GM21529 (cell line): Measurements from ENCODE around the gene SLC13A3.

ENCODE experiments used
- ATAC-seq: cut with Tn5 transposase; IDR thresholded peaks from one replicate; pipeline ENCODE4 v1.9.1; 2021; ENCODE audit not compliant: unreplicated experiment

The SLC13A3 gene

GRCh38 chr20:46638134-46638897, 12.9 kb downstream of the SLC13A3 start:
- no peak for ATAC-seq

- ATAC-seq, result no peak
Observed at GRCh38 chr20:46637427-46638133, 13.7 kb downstream of the SLC13A3 start.

- ATAC-seq, result no peak
Observed at GRCh38 chr20:46637020-46637419, 14.2 kb downstream of the SLC13A3 start.

GRCh38 chr20:46636514-46636913, 14.7 kb downstream of the SLC13A3 start:
- no peak for ATAC-seq

GRCh38 chr20:46635514-46636136, 15.6 kb downstream of the SLC13A3 start:
- ATAC-seq, result no peak

- no peak for ATAC-seq
Observed at GRCh38 chr20:46634528-46634927, 16.7 kb downstream of the SLC13A3 start.

- no peak for ATAC-seq
Observed at GRCh38 chr20:46631874-46632446, 19.3 kb downstream of the SLC13A3 start.

GRCh38 chr20:46631212-46631869, 19.9 kb downstream of the SLC13A3 start:
- no peak for ATAC-seq

- ATAC-seq, result no peak
Observed at GRCh38 chr20:46630306-46630705, 21.0 kb downstream of the SLC13A3 start.

GRCh38 chr20:46629341-46629740, 21.9 kb downstream of the SLC13A3 start:
- ATAC-seq, result no peak

- ATAC-seq, result no peak
Observed at GRCh38 chr20:46627234-46627633, 24.0 kb downstream of the SLC13A3 start.

- no peak for ATAC-seq
Observed at GRCh38 chr20:46626758-46627157, 24.5 kb downstream of the SLC13A3 start.

GRCh38 chr20:46625875-46626373, 25.3 kb downstream of the SLC13A3 start:
- ATAC-seq, result no peak

GRCh38 chr20:46624946-46625345, 26.3 kb downstream of the SLC13A3 start:
- no peak for ATAC-seq

- ATAC-seq, result no peak
Observed at GRCh38 chr20:46622165-46622564, 29.1 kb downstream of the SLC13A3 start.

GRCh38 chr20:46621492-46621891, 29.8 kb downstream of the SLC13A3 start:
- no peak for ATAC-seq

- no peak for ATAC-seq
Observed at GRCh38 chr20:46619445-46619844, 31.8 kb downstream of the SLC13A3 start.

- ATAC-seq, result no peak
Observed at GRCh38 chr20:46618316-46619100, 32.8 kb downstream of the SLC13A3 start.

- ATAC-seq, result no peak
Observed at GRCh38 chr20:46614503-46614902, 36.8 kb downstream of the SLC13A3 start.

GRCh38 chr20:46610145-46610544, 41.1 kb downstream of the SLC13A3 start:
- no peak for ATAC-seq
